Gastroesophageal sphincter (tissue), 3 donors: ENCODE measurements around the gene KICS2.

Source experiments
- CTCF ChIP-seq, 4 experiments: fragments of 200-600 bp in 2 of 4; fragments of 450-650 bp in 2 of 4; sonication (generic) in 1 of 4; IDR thresholded peaks; one replicate each; pipeline ENCODE4 v1.5.1; 2017 to 2019; ENCODE audit warnings: antibody characterized with exemption in 4 of 4, mild to moderate bottlenecking in 2 of 4, moderate library complexity in 2 of 4
- EP300 ChIP-seq: sonication (generic); formaldehyde crosslinking; IDR thresholded peaks from one replicate; pipeline ENCODE4 v1.6.1; 2017; ENCODE audit warnings: antibody characterized with exemption, mild to moderate bottlenecking
- POLR2A ChIP-seq, 2 donors: fragments of 450-650 bp; IDR thresholded peaks; one replicate each; pipeline ENCODE4 v1.6.1; 2017; ENCODE audit warnings: antibody characterized with exemption in 2 of 2, mild to moderate bottlenecking in 2 of 2, moderate library complexity in 1 of 2
- POLR2AphosphoS5 ChIP-seq: sonication (generic); formaldehyde crosslinking; IDR thresholded peaks from one replicate; pipeline ENCODE4 v1.6.1; 2017; ENCODE audit warnings: antibody characterized with exemption

- no peak for TF ChIP-seq CTCF (IDR thresholded peaks at IDR 0.05)
- no peak for TF ChIP-seq POLR2A (IDR thresholded peaks at IDR 0.05)
- TF ChIP-seq EP300, result no peak
- TF ChIP-seq POLR2AphosphoS5, result no peak
Observed at GRCh38 chr12:64229240-64229639, 7.1 kb upstream of the KICS2 start.
